CD4-positive, alpha-beta memory T cell (primary cell): ENCODE results near the gene ALKBH6. TPM values are rescaled to one million over a fixed set of nuclear protein-coding genes. Genes with fewer than 3 reads are reported as not detected.

Source experiments
- CTCF ChIA-PET: fragments of 350-600 bp; sonication (Branson Sonifier 250); formaldehyde crosslinking; loops from one replicate; lab custom pipeline; 2021; ENCODE audit warnings: inconsistent platforms; ENCODE audit not compliant: partially characterized antibody; lab: Charles Lee
- POLR2A ChIA-PET: fragments of 350-600 bp; sonication (Branson Sonifier 250); formaldehyde crosslinking; loops from one replicate; lab custom pipeline; 2021; ENCODE audit not compliant: partially characterized antibody; lab: Charles Lee
- DNase-seq, 5 donors: peaks; one replicate each; pipeline versions ENCODE4 v3.0.0 to v3.0.0-alpha.2; 2020 to 2022; ENCODE audit warnings: mixed read lengths in 1 of 5
- H3K27ac ChIP-seq: one replicate; pipeline ENCODE4 v1.7.0; 2013; ENCODE audit warnings: low read depth, low read length
- H3K27me3 ChIP-seq: 2 replicates; pipeline ENCODE4 v1.7.0; 2013; ENCODE audit warnings: mild to moderate bottlenecking, low read length, moderate library complexity; ENCODE audit not compliant: insufficient read depth
- H3K36me3 ChIP-seq: 2 replicates; pipeline ENCODE4 v1.7.0; 2013; ENCODE audit warnings: mild to moderate bottlenecking, low read length, moderate library complexity; ENCODE audit not compliant: insufficient read depth
- H3K4me1 ChIP-seq: 2 replicates; pipeline ENCODE4 v1.7.0; 2013; ENCODE audit warnings: mild to moderate bottlenecking, low read length, moderate library complexity; ENCODE audit not compliant: insufficient read depth
- H3K4me3 ChIP-seq, 2 donors: one replicate each; pipeline ENCODE4 v1.7.0; 2013; ENCODE audit warnings: low read length in 2 of 2, mild to moderate bottlenecking in 1 of 2
- H3K9me3 ChIP-seq, 2 donors: one replicate each; pipeline ENCODE4 v1.7.0; 2013; ENCODE audit warnings: low read length in 2 of 2, control low read depth in 1 of 2; ENCODE audit not compliant: control insufficient read depth in 1 of 2
- H3K27ac Mint-ChIP-seq, 7 donors: one replicate each; pipeline ENCODE4 v1.8.0; 2020 to 2021; ENCODE audit warnings: mixed read lengths in 7 of 7, mild to moderate bottlenecking in 6 of 7, inconsistent platforms in 3 of 7, moderate library complexity in 3 of 7
- H3K27me3 Mint-ChIP-seq, 2 donors: one replicate each; pipeline ENCODE4 v1.8.0; 2020 to 2021; ENCODE audit warnings: mixed read lengths in 2 of 2
- H3K36me3 Mint-ChIP-seq, 2 donors: one replicate each; pipeline ENCODE4 v1.8.0; 2020 to 2021; ENCODE audit warnings: mixed read lengths in 2 of 2, inconsistent platforms in 1 of 2, mild to moderate bottlenecking in 1 of 2
- H3K4me1 Mint-ChIP-seq, 4 donors: one replicate each; pipeline ENCODE4 v1.8.0; 2020 to 2021; ENCODE audit warnings: mixed read lengths in 4 of 4, mild to moderate bottlenecking in 1 of 4
- H3K4me3 Mint-ChIP-seq, 8 donors: one replicate each; pipeline ENCODE4 v1.8.0; 2020 to 2021; ENCODE audit warnings: mixed read lengths in 8 of 8, mild to moderate bottlenecking in 7 of 8, moderate library complexity in 6 of 8, inconsistent platforms in 3 of 8
- H3K9me3 Mint-ChIP-seq, 8 donors: one replicate each; pipeline ENCODE4 v1.8.0; 2020 to 2021; ENCODE audit warnings: mixed read lengths in 8 of 8, mild to moderate bottlenecking in 5 of 8, inconsistent platforms in 3 of 8, moderate library complexity in 1 of 8
- intact Hi-C: fragments of 100-400 bp; cut with micrococcal nuclease; formaldehyde crosslinking; loops from one replicate; pipeline ENCODE4 v1.15.1; 2023
- polyA plus RNA-seq, 2 donors: library from polyadenylated mRNA; unstranded; fragments of 300-500 nt; fragmentation: Illumina TruSeq; gene quantifications; one replicate each; pipeline ENCODE4 v1.2.3, GENCODE V29; 2021
- total RNA-seq, 2 experiments: library from RNA; stranded (reverse); gene quantifications; one replicate each; pipeline ENCODE4 v1.2.3, GENCODE V29; 2021

ALKBH6 gene
- total and polyA plus RNA-seq, 4 experiments from 2014 or later = 20.8 to 51.0 (median 36.0) TPM

- POLR2A ChIA-PET = interaction anchor here (0.7 to 1.5 kb wide), 2 partner anchors 40 to 120 kb away, joined by 3 to 8 read pairs; no protein-coding TSS in a partner anchor
- peaks cover 14 to 35% (median 26%) of the 10 kb centered on the region in 4 donors for H3K4me1 Mint-ChIP-seq
- peaks cover 26% of the 10 kb centered on the region for H3K4me1 ChIP-seq
- no peak for DNase-seq
- no peak overlapping the region for H3K27ac ChIP-seq
- peaks cover 4 to 13% of the 10 kb centered on the region in 2 donors for H3K36me3 Mint-ChIP-seq
- H3K27me3 ChIP-seq = no peaks in the 10 kb centered on the region
- peaks cover 0 to 2% (median 0%) of the 10 kb centered on the region in 8 donors for H3K9me3 Mint-ChIP-seq
- H3K27ac Mint-ChIP-seq = peak overlapping the region in 3 of 7 donors; percentile 14 to 62 (median 52)
- H3K4me3 Mint-ChIP-seq = peak overlapping the region in 7 of 8 donors; percentile 13 to 29 (median 25)
- H3K36me3 ChIP-seq = no peaks in the 10 kb centered on the region
- H3K4me3 ChIP-seq = no peak overlapping the region
- peaks cover 0 to 2% of the 10 kb centered on the region in 2 donors for H3K27me3 Mint-ChIP-seq
- no peaks in the 10 kb centered on the region for H3K9me3 ChIP-seq
- intact Hi-C loops = no loop called here
- CTCF ChIA-PET = interaction anchor here (1.7 kb wide), 1 partner anchor 34 kb away, joined by 8 read pairs; no protein-coding TSS in a partner anchor
Observed at GRCh38 chr19:35992907-35993765, 20.9 kb downstream of the ALKBH6 start.

DNA sequence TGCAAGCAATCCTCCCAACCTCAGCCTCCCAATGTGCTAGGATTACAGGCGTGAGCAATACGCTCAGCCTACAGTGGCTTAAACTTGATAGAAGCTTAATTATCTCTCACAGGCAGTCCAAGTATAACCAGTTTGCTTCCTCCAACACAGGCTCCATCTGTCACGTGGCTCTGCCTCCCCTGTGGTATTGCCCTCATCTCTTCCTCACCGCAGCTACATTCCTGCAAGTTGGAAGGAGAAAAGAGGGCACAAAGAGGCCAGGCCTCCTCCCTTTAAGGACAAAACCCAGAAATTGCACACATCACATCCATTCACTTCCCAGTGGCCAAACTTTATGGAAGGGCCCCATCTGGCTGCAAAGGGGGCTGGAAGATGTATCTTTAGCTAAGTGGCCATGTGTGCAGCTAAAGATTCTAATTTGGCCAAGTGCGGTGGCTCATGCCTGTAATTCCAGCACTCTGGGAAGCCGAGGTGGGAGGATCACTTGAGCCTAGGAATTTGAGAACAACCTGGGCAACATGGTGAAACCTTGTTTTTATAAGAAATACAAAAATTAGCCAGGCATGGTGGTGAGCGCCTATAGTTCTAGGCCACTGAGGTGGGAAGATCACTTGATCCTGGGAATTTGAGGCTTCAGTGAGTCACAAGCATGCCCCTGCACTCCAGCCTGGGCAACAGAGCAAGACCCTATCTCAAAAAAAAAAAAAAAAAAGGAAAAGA, 22.1 kb downstream of the ALKBH6 start:
- Histone ChIP-seq H3K27ac (no peak overlapping the region), H3K4me3 (no peak overlapping the region), H3K27me3 (no peaks in the 10 kb centered on the region), H3K9me3 (no peaks in the 10 kb centered on the region), H3K4me1 (peaks cover 24% of the 10 kb centered on the region), H3K36me3 (no peaks in the 10 kb centered on the region)
- H3K9me3 Mint-ChIP-seq = peaks cover 0 to 2% (median 0%) of the 10 kb centered on the region in 8 donors
- peak overlapping the region in 1 of 8 donors; percentile 68 for H3K4me3 Mint-ChIP-seq
- ChIA-PET CTCF (interaction anchor here (1.0 to 1.3 kb wide), 2 partner anchors 32 to 33 kb away, joined by 3 to 6 read pairs; no protein-coding TSS in a partner anchor), POLR2A (interaction anchor here (0.6 kb wide), 1 partner anchor 137 kb away, joined by 3 read pairs; no protein-coding TSS in a partner anchor)
- no peak for DNase-seq
- H3K27ac Mint-ChIP-seq = peak overlapping the region in 1 of 7 donors; percentile 22
- H3K4me1 Mint-ChIP-seq = peaks cover 12 to 25% (median 21%) of the 10 kb centered on the region in 4 donors
- peaks cover 0 to 7% of the 10 kb centered on the region in 2 donors for H3K36me3 Mint-ChIP-seq
- intact Hi-C loops = no loop called here
- H3K27me3 Mint-ChIP-seq = peaks cover under 1 to 2% of the 10 kb centered on the region in 2 donors

DNA sequence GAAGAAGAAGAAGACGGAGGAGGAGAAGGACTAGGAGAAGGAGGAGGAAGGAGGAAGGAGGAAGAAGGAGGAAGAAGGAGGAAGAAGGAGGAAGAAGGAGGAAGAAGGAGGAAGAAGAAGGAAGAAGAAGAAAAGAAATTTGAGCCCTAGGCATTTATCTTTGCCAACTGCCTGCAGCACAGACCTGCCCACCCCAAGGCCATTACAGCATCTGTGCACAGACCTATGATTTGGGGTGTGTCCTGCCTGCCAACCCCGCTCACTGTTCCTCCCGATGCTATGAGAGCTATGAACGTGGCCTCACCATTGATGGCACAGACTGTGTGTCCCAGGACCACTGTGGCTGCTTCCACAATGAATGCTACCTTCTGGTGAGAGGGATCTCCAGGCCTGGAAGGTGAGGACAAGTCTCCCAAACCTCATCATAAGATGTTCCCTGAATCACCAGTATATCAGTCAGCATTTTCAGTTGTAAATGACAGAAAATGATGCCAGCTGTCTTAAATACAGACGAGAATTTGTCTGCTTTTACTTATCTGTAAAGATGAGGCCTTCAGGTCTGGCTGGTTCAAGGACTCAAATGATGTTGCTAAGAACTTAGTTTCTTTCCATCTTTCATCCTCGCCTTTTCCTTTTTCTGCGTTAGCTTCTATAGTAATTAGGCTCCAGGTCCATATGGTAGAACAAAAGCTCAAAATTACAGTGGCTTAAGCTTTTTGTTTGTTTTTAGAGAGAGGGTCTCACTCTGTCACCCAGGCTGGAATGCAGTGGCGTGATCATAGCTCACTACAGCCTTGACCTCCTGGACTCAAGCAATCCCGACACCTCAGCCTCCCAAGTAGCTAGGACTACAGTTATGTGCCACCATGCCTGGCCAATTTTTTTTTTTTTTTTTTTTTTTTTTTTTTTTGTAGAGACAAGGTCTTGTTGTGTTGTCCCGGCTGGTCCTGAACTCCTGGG, 23.0 kb downstream of the ALKBH6 start:
- H3K4me1 Mint-ChIP-seq = peaks cover 8 to 23% (median 17%) of the 10 kb centered on the region in 4 donors
- Histone ChIP-seq H3K36me3 (no peaks in the 10 kb centered on the region), H3K27me3 (peaks cover 6% of the 10 kb centered on the region), H3K9me3 (no peaks in the 10 kb centered on the region), H3K27ac (no peak overlapping the region), H3K4me3 (no peak overlapping the region), H3K4me1 (peaks cover 18% of the 10 kb centered on the region)
- H3K9me3 Mint-ChIP-seq = peaks cover 0 to 2% (median 0%) of the 10 kb centered on the region in 8 donors
- no peak overlapping the region for H3K27ac Mint-ChIP-seq
- DNase-seq = no peak
- peaks cover 7 to 8% of the 10 kb centered on the region in 2 donors for H3K27me3 Mint-ChIP-seq
- H3K36me3 Mint-ChIP-seq = peaks cover 0 to 3% of the 10 kb centered on the region in 2 donors
- intact Hi-C loops = no loop called here
- peak overlapping the region in 1 of 8 donors; percentile 76 for H3K4me3 Mint-ChIP-seq
- POLR2A ChIA-PET = interaction anchor here (0.6 kb wide), 1 partner anchor 138 kb away, joined by 3 read pairs; no protein-coding TSS in a partner anchor
- CTCF ChIA-PET = interaction anchor here (1.0 to 1.3 kb wide), 2 partner anchors 31 to 33 kb away, joined by 3 to 6 read pairs; no protein-coding TSS in a partner anchor

DNA sequence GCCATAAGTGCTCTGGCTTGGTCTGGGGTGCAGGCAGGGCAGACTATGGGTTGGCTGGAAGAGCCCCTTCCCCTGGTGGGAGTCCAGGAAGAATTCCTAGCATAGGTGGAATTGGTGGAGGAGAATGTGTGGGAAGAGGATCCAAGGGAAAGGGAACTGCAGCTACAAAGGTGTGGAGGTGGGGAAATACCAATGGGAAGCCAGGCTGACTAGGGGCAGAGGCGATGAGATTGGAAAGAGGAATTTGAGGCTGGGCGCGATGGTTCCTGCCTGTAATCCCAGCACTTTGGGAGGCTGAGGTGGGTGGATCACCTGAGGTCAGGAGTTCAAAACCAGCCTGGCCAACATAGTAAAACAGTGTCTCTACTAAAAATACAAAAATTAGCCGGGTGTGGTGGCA, 23.9 kb downstream of the ALKBH6 start:
- Histone ChIP-seq H3K9me3 (no peaks in the 10 kb centered on the region), H3K27me3 (peaks cover 15% of the 10 kb centered on the region), H3K4me3 (no peak overlapping the region), H3K36me3 (no peaks in the 10 kb centered on the region), H3K4me1 (peaks cover 11% of the 10 kb centered on the region), H3K27ac (no peak overlapping the region)
- ChIA-PET CTCF (no interaction called here), POLR2A (no interaction called here)
- no peak for DNase-seq
- Mint-ChIP-seq H3K27ac (no peak overlapping the region), H3K4me3 (no peak overlapping the region), H3K4me1 (peaks cover 5 to 17% (median 12%) of the 10 kb centered on the region in 4 donors), H3K36me3 (peaks cover 0 to 3% of the 10 kb centered on the region in 2 donors), H3K27me3 (peaks cover 16 to 17% of the 10 kb centered on the region in 2 donors), H3K9me3 (peaks cover 0 to 2% (median 0%) of the 10 kb centered on the region in 8 donors)
- intact Hi-C loops = no loop called here

GRCh38 chr19:35988824-35989223, 25.2 kb downstream of the ALKBH6 start:
- no peak for DNase-seq
- no peak overlapping the region for H3K4me3 Mint-ChIP-seq
- Histone ChIP-seq H3K36me3 (no peaks in the 10 kb centered on the region), H3K9me3 (no peaks in the 10 kb centered on the region), H3K27me3 (peaks cover 18% of the 10 kb centered on the region), H3K27ac (no peak overlapping the region), H3K4me1 (peaks cover 5% of the 10 kb centered on the region), H3K4me3 (no peak overlapping the region)
- H3K36me3 Mint-ChIP-seq = no peaks in the 10 kb centered on the region
- H3K9me3 Mint-ChIP-seq = peaks cover 0 to 2% (median 0%) of the 10 kb centered on the region in 8 donors
- H3K27me3 Mint-ChIP-seq = peaks cover 24 to 27% of the 10 kb centered on the region in 2 donors
- H3K4me1 Mint-ChIP-seq = peaks cover 2 to 7% (median 6%) of the 10 kb centered on the region in 4 donors
- ChIA-PET POLR2A (no interaction called here), CTCF (no interaction called here)
- intact Hi-C loops = no loop called here
- no peak overlapping the region for H3K27ac Mint-ChIP-seq

GRCh38 chr19:35987571-35987896, 26.5 kb downstream of the ALKBH6 start:
- POLR2A ChIA-PET = no interaction called here
- H3K27me3 Mint-ChIP-seq = peaks cover 26 to 32% of the 10 kb centered on the region in 2 donors
- CTCF ChIA-PET = interaction anchor here (0.7 to 1.4 kb wide), 3 partner anchors 17 to 41 kb away, joined by 3 to 4 read pairs (median 4); no protein-coding TSS in a partner anchor
- no peak for DNase-seq
- peaks cover 18% of the 10 kb centered on the region for H3K27me3 ChIP-seq
- peaks cover 0 to 2% (median 0%) of the 10 kb centered on the region in 8 donors for H3K9me3 Mint-ChIP-seq
- H3K27ac Mint-ChIP-seq = peak overlapping the region in 2 of 7 donors; percentile 27 to 73
- H3K4me1 Mint-ChIP-seq = peaks cover 2 to 7% (median 6%) of the 10 kb centered on the region in 4 donors
- H3K27ac ChIP-seq = no peak overlapping the region
- H3K36me3 Mint-ChIP-seq = no peaks in the 10 kb centered on the region
- intact Hi-C loops = no loop called here
- H3K9me3 ChIP-seq = no peaks in the 10 kb centered on the region
- H3K4me3 ChIP-seq = no peak overlapping the region
- peak overlapping the region in 5 of 8 donors; percentile 15 to 52 (median 50) for H3K4me3 Mint-ChIP-seq
- no peaks in the 10 kb centered on the region for H3K36me3 ChIP-seq
- H3K4me1 ChIP-seq = peaks cover 5% of the 10 kb centered on the region
